ENCODE measurements around the gene WAS.
A peak's percentile ranks its signal among the peaks of the same experiment; 100 is the strongest.
"Not testable (repeated sequence)": the region's sequence is repeated elsewhere in the genome, so short reads cannot be mapped to it uniquely, and the experiment has no call there.

Gene WAS

DNA sequence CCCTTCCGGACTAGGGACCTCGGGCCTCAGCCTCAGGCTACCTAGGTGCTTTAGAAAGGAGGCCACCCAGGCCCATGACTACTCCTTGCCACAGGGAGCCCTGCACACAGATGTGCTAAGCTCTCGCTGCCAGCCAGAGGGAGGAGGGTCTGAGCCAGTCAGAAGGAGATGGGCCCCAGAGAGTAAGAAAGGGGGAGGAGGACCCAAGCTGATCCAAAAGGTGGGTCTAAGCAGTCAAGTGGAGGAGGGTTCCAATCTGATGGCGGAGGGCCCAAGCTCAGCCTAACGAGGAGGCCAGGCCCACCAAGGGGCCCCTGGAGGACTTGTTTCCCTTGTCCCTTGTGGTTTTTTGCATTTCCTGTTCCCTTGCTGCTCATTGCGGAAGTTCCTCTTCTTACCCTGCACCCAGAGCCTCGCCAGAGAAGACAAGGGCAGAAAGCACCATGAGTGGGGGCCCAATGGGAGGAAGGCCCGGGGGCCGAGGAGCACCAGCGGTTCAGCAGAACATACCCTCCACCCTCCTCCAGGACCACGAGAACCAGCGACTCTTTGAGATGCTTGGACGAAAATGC is at the start of gene WAS:
TSS of gene WAS (plus strand) at position 389 of the 572 bp plus-strand sequence. CDS start at position 444, 55 bp downstream.
- FAIRE-seq: no peak

- FAIRE-seq: no peak
These were observed 47.3 kb upstream of the WAS start for GRCh38 chrX:48636301-48636700.

DNA sequence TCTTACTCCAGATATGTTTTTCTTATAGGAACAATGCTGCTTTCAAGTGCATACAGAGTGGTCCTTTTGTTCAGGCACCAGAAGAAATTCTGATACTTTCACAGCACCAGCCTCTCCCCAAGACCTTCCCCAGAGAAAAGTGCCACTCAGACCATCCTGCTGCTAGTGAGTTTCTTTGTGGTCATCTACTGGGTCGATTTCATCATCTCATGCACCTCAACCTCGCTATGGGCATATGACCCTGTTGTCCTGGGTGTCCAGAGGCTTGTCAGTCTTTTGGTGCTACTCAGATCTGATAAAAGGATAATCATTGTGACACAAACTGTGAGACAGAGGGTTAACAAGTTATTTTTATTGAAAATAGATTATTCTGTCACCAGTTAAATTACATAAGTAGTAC is 46.8 kb upstream of the WAS start:
- no peak for FAIRE-seq

- FAIRE-seq: no peak
These were observed 37.9 kb upstream of the WAS start for GRCh38 chrX:48645669-48646068.

- peak; percentile 91 for FAIRE-seq
These were observed 35.3 kb upstream of the WAS start for GRCh38 chrX:48648336-48648751.

GRCh38 chrX:48649102-48649501 is 34.5 kb upstream of the WAS start:
- FAIRE-seq: no peak

GRCh38 chrX:48652055-48652579 is 31.5 kb upstream of the WAS start:
- not testable (repeated sequence) for FAIRE-seq

- FAIRE-seq: not testable (repeated sequence)
These were observed 28.9 kb upstream of the WAS start for GRCh38 chrX:48654746-48655145.

GRCh38 chrX:48659686-48660085 is 23.9 kb upstream of the WAS start:
- FAIRE-seq: not testable (repeated sequence)

- no peak for FAIRE-seq
These were observed 20.4 kb upstream of the WAS start for GRCh38 chrX:48663241-48663640.

DNA sequence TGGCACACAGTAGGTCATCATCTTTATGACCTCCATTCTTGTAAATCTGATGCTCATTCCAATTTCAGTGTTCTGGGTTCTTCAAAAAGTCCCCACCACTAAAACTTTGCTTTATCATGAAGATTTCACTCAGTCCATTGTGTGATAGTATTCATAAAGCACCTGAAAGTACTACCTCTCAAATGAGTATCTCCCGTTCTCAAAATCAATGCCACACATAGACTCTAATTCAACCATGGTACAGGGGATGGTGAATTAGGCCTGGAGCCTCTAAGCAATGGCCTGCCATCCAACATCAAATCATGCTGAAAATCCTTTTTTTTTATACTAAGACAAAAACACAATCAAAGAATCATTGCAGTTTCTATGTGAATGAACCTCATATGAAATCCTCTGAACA is 19.4 kb upstream of the WAS start:
- FAIRE-seq: no peak

- FAIRE-seq: no peak
These were observed 17.6 kb upstream of the WAS start for GRCh38 chrX:48665991-48666390.

DNA sequence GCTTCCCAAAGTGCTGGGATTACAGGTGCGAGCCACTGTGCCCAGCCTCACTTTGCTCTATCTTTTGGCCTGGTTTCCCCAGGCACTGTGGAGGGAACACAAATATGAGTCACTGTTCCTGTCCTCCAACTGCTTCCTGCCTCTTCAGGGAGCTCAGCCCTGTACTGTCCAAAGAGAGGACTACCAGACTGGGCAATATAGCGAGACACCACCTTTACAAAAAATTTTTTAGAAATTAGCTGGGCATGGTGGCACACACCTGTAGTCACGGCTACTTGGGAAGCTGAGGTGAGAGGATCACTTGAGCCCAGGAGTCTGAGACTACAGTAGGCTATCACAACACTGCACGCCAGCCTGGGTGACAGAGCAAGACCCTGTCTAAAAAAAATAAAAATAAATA is 16.9 kb upstream of the WAS start:
- no peak for FAIRE-seq

GRCh38 chrX:48667509-48667908 is 16.1 kb upstream of the WAS start:
- no peak for FAIRE-seq

GRCh38 chrX:48668187-48668586 is 15.4 kb upstream of the WAS start:
- not testable (repeated sequence) for FAIRE-seq

- no peak for FAIRE-seq
These were observed 7.3 kb upstream of the WAS start for GRCh38 chrX:48676106-48676892.

DNA sequence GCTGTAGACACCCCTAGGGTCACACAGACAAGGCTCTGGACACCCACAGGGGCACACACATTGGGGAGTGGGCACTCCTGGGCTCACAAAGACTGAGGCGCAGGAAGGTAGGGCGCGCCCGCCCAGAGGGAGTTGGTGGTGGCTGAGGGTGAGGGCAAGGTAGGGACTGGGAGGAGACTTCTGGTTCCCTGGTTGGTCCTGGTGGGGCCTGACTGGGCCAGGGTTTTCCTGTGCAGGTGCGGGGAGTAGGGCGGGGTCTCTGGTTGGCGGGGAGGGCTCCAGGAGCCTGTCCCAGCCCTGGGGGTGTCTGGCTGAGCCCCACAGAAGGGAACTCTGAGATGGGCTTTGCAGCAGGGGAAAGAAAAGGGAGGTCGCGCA is 6.7 kb upstream of the WAS start:
- FAIRE-seq: no peak

DNA sequence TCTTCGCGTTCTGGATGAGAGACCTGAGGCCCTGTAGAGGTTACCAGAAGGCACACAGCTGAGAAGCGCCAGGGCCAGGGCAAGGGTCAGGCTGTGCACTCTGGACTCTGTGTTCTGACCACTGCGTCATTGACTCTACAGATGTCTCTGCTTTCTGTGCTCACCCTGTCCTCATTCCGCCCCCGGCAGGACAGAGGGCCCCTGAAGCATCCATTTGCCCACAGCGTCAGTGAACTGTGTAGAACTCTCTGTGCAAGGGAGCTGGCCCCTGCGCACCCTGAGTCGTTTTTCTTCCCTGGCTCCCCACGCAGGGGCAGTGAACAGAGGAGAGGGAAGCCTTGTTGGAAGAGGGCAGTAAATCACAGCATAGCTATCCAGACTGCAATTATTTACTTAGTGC is 6.1 kb upstream of the WAS start:
- FAIRE-seq: no peak

- FAIRE-seq: not testable (repeated sequence)
These were observed 3.1 kb upstream of the WAS start for GRCh38 chrX:48680467-48680866.

GRCh38 chrX:48680925-48681324 is 2.7 kb upstream of the WAS start:
- FAIRE-seq: not testable (repeated sequence)

GRCh38 chrX:48681539-48682183 is 1.9 kb upstream of the WAS start:
- no peak for FAIRE-seq

GRCh38 chrX:48682795-48683194 is 804 bp upstream of the WAS start:
- not testable (repeated sequence) for FAIRE-seq

DNA sequence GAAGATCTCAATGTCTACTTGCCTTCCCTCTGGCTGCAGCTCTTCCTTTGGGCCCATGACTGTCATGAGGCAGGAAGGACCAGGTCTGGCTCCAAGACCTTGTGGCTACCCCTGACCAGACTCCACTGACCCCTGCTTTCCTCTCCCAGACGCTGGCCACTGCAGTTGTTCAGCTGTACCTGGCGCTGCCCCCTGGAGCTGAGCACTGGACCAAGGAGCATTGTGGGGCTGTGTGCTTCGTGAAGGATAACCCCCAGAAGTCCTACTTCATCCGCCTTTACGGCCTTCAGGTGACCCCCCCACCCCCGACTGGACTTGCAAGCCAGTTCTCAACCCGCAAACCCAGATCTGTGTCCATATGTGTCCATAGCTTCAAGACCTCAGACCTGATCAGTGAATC is 535 bp downstream of the WAS start:
- no peak for FAIRE-seq

- FAIRE-seq: no peak
These were observed 1.8 kb downstream of the WAS start for GRCh38 chrX:48685416-48685815.
